Cardiac septum (tissue), 1 donor: Measurements from ENCODE around the gene OTOG. TPM values are rescaled to one million over a fixed set of nuclear protein-coding genes. Genes with fewer than 3 reads are reported as not detected.

Source experiments
- DNase-seq: peaks from one replicate; pipeline ENCODE4 v3.0.0-alpha.2; 2020; ENCODE audit warnings: low spot score
- intact Hi-C: fragments of 100-400 bp; cut with DNase I; formaldehyde crosslinking; loops from one replicate; pipeline ENCODE4 v1.14.0; 2022
- total RNA-seq: library from RNA; stranded (reverse); fragmentation: NEBNext Ultra II Directional; extraction: Animal tissue kit (Norgen Biotek cat#: 25700); gene quantifications from one replicate; pipeline ENCODE4 v1.2.1, GENCODE V29; 2021
- donor health status: DM: no; HTN: no; CAD: no.

OTOG gene
- total RNA-seq, 1 donor from 2014 or later = not detected

DNA sequence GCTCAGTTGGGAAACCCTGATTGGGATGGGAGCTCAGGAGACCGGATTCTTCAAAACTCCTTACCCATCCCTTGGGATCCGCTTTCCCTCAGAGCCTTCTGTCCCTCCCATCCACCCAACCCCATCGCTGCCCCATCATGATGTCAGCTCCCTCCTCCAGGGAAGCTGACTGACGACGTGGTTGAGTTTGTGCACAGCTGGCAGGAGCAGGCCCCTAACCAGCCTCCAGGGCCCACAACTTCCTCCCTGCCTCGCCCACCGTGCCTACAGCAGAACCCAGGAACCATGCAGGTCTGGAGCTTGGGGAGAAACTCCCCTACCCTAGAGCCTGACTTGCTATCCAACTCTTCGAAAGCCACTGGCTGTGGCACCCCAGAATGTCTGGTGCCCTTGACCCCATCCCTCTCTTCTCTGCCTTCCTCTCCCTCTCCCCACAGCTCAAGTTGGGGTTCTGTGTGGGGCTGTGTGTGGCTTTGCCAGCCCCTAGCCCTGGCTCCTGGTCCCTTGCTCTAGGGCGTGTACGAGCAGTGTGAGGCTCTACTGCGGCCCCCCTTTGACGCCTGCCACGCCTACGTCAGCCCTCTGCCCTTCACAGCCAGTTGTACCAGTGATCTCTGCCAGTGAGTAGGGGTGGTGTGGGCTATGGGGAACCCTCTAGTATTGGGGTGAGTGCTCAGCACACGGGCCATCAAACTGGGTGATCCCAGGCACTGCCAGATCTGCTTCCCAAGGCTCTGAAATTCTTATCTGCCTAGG is 11.1 kb downstream of the OTOG start:
- intact Hi-C loops = no loop called here
- peak; percentile 54 for DNase-seq

DNA sequence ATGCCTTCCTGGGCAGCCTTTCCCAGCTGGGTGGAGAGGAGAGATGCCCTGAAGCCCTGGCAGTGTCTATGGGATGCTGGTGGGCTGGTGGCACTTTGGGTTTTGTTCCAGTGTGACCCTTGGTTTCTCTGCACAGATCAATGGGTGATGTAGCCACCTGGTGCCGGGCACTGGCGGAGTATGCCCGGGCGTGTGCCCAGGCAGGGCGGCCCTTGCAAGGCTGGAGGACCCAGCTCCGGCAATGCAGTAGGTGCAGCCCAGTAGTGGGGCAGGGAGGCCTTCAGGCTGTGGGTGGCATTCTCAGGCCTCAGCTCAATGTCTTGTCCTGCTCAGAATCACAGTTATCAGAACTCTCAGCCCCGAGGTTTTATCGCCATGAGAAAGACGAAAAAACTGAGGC is 11.9 kb downstream of the OTOG start:
- intact Hi-C loops = no loop called here

GRCh38 chr11:17559341-17560087 is 12.5 kb downstream of the OTOG start:
- DNase-seq = peak; percentile 74
- intact Hi-C loops = no loop called here

More for the DNA sequence above, 11.9 kb downstream of the OTOG start:
- peak; percentile 68 for DNase-seq

GRCh38 chr11:17560281-17561110 is 13.4 kb downstream of the OTOG start:
- intact Hi-C loops = no loop called here
- DNase-seq = peak; percentile 66

DNA sequence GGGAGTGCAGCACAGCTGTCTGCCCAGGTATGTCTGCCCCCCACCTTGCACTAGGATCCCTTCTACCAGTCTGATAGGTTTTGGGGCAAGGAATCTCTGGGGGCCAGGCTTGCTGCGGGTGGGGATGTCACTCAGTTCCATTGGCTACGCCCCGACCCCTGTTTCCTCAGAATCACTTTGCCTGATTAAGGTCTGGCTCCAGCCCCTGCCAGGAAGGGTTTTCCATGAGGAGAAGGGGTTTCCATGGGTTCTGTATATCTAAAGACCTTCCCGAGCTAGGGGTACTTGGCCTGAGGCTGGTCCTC is 14.0 kb downstream of the OTOG start:
- intact Hi-C loops = no loop called here
- DNase-seq = no peak

GRCh38 chr11:17561526-17561925 is 14.5 kb downstream of the OTOG start:
- no peak for DNase-seq
- intact Hi-C loops = no loop called here

DNA sequence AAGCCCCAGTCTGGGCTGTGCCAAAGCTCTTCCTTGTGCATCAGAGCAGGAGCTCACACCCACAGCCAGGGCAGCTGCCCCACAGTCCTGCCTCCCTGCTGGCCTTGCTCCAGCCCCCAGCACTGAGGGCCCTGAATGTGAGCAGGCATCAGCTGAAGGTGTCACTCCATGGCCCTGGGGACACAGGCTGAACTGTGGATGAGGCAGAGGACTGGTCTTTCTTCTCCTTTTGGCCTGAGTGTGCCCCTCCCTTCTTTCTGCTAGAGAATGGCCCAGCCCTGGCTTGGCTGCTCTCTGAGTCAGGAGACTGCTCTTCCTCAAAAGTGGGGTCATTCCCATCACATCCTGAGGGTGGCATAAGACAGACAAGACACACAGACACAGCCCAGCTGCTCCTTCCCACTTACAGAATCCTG is 16.2 kb downstream of the OTOG start:
- DNase-seq = peak; percentile 66
- intact Hi-C loops = no loop called here

DNA sequence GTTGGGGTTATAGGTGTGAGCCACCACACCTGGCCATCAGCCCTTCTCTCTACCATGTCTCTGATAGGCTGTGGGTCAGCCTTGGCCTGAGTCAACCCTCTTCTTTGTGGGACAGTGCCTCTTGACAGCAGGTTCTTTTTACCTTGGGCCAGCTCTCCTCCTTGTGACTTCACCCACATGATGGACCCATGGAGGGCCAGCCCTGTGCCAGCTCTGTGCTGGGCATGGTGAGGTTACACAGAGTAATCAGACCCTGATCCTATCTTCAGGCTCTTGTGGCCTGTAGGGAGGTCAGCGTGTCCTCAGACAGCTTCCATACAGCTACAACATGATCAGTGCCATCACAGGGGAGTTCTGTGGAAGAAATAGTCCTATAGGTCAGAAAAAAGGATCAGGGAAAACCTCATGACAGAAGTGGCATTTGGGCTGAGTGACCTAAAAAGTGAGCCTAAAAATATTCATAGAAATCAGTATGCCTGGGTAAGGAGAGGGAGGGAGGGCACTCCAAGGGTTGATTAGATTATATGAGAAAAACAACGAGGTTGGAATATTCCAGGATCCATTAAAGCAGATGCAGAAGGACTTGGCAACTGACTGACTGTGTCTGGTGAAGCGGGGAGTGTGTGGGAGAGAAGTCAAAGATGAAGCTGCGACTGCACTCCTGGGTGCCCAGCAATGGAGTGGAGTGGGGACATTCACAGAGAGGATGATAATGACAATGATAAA is 17.1 kb downstream of the OTOG start:
- peak; percentile 41 for DNase-seq
- intact Hi-C loops = no loop called here

DNA sequence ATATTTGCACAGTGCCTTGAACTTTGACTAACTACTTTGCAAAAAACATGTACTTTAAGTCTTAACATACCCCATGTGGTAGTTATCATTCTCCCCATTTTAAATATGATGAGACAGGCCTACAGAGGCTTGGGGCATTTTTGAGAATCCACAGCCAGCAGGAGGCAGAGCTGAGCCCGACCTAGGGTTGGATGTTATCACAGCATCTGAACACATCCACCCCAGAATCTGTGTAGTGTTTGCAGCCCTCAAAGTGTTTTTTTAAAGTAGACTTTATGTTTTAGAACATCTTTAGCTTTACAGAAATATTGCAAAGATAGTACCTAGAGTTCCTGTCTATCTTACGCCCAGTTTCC is 17.6 kb downstream of the OTOG start:
- DNase-seq = no peak
- intact Hi-C loops = no loop called here

DNA sequence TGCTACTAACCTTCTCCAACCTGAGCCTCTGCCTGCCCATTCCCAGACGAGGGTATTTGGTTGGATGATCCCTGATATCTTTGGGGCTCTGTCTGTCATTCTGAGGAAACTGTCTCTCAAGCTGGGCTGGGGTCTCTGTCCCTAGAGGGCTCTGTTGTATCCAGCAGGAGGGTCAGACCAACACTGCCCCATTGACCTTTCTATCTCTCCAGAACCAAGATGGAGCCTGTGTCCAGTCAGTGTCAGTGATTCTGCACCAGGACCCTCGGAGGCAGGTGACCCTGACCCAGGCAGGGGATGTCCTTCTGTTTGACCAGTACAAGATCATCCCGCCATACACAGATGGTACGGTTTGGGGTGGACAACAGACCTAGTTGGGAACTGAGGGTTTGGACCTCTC is 21.9 kb downstream of the OTOG start:
- DNase-seq = no peak

DNA sequence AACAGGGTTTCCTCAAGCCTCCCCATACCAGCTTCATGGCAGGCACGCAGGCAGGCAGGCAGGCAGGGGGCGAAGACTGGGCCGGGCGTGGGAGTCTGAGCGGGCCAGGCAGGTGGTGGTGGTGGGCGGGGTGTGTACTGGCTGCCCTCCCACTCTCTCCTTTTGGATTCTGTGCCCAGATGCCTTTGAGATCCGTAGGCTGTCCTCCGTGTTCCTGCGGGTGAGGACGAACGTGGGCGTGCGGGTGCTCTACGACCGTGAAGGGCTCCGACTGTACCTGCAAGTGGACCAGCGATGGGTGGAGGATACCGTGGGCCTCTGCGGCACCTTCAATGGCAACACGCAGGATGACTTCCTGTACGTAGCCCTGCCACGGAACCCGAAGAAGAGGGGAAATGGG is 23.0 kb downstream of the OTOG start:
- no peak for DNase-seq
- intact Hi-C loops = no loop called here

More for the DNA sequence above, 21.9 kb downstream of the OTOG start:
- intact Hi-C loops = no loop called here

- intact Hi-C loops = no loop called here
- DNase-seq = no peak
These were observed 24.6 kb downstream of the OTOG start for GRCh38 chr11:17571431-17572358.

DNA sequence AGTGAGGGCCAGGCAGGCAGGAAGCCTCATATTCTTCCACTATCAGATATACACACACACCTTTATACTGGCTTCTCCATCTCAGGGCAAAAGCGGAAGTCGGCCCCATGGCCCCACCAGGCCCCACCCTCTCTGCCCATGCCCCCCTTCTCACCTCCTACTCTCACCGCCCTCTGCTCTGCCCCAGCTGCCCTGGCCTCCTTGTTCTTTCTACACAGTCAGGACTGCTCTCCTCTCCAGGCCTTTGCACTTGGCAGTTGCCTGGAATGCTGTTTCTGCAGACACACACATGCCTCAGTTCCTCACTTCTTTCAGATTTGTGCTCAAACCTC is 25.3 kb downstream of the OTOG start:
- intact Hi-C loops = no loop called here
- DNase-seq = no peak

DNA sequence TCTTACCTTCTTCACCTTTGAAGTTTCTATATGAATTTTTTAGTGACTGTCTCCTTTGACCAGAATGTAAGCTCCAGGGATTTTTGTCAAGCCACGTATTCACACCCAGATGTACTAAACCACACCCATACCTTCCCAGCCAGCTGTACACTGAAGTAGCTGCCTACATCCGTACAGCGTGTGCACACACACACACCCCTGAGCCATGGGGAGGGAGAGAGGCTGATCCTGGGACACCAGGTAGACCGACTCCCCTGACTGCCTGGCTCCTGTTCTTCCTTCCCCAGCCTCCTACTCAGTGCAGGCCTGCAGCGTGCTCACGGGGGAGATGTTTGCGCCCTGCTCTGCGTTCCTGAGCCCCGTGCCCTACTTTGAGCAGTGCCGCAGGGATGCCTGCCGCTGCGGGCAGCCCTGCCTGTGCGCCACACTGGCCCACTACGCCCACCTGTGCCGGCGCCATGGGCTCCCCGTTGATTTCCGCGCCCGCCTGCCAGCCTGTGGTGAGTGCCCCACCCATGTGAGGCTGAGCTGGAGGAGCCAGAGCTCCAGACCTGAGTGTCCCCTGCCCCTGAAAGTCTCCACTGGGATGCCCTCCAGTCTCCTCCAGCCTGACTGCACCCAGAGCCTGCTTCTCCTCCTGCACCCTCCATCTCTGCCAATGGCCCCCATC is 25.9 kb downstream of the OTOG start:
- intact Hi-C loops = no loop called here

GRCh38 chr11:17573526-17573925 is 26.5 kb downstream of the OTOG start:
- no peak for DNase-seq
- intact Hi-C loops = no loop called here

More for the DNA sequence above, 25.9 kb downstream of the OTOG start:
- DNase-seq = no peak

- no peak for DNase-seq
- intact Hi-C loops = no loop called here
These were observed 27.4 kb downstream of the OTOG start for GRCh38 chr11:17574141-17575091.
